ENCODE results near the gene AFM.

The AFM gene, protein sequence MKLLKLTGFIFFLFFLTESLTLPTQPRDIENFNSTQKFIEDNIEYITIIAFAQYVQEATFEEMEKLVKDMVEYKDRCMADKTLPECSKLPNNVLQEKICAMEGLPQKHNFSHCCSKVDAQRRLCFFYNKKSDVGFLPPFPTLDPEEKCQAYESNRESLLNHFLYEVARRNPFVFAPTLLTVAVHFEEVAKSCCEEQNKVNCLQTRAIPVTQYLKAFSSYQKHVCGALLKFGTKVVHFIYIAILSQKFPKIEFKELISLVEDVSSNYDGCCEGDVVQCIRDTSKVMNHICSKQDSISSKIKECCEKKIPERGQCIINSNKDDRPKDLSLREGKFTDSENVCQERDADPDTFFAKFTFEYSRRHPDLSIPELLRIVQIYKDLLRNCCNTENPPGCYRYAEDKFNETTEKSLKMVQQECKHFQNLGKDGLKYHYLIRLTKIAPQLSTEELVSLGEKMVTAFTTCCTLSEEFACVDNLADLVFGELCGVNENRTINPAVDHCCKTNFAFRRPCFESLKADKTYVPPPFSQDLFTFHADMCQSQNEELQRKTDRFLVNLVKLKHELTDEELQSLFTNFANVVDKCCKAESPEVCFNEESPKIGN

GRCh38 chr4:73481358-73481757 is at the start of gene AFM:
AFM (plus strand) TSS chr4:73481745; CDS start chr4:73481776, 31 bp downstream.
- no peak for DNase-seq

- DNase-seq: no peak
Measured at GRCh38 chr4:73431813-73432168, 49.8 kb upstream of the AFM start.

DNA sequence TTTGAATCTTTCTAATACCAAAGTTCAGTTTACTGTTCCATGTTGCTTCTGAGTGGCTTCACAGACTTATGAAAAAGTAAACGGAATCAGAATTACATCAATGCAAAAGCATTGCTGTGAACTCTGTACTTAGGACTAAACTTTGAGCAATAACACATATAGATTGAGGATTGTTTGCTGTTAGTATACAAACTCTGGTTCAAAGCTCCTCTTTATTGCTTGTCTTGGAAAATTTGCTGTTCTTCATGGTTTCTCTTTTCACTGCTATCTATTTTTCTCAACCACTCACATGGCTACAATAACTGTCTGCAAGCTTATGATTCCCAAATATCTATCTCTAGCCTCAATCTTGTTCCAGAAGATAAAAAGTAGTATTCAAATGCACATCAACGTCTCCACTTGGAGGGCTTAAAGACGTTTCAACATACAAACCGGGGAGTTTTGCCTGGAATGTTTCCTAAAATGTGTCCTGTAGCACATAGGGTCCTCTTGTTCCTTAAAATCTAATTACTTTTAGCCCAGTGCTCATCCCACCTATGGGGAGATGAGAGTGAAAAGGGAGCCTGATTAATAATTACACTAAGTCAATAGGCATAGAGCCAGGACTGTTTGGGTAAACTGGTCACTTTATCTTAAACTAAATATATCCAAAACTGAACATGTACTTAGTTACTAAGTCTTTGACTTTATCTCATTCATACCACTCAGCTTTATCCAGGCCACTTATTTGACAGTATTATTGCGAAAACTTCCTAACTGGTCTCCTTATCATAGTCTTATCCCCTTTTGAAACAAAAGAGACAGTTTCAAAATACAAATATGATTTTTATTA is 49.2 kb upstream of the AFM start:
- no peak for DNase-seq

GRCh38 chr4:73433140-73433539 is 48.4 kb upstream of the AFM start:
- no peak for DNase-seq

DNA sequence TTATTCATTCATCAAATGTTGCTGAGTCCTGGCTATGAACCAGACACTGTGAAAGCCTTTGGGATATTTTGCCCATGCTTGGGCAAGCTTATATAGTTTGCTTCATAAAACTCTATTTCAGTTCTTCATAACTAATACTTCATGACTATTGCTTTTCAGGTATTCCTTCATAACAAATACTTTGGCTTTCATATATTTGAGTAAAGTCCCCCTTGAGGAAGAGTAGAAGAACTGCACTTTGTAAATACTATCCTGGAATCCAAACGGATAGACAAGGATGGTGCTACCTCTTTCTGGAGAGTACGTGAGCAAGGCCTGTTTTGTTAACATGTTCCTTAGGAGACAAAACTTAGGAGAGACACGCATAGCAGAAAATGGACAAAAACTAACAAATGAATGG is 47.2 kb upstream of the AFM start:
- DNase-seq: no peak

GRCh38 chr4:73435984-73436383 is 45.6 kb upstream of the AFM start, which contains the start of gene AFP:
AFP (plus strand) TSS chr4:73436221; CDS start chr4:73436263, 42 bp downstream.
- no peak for DNase-seq

- no peak for DNase-seq
Measured at GRCh38 chr4:73436674-73437557, 44.6 kb upstream of the AFM start.

DNA sequence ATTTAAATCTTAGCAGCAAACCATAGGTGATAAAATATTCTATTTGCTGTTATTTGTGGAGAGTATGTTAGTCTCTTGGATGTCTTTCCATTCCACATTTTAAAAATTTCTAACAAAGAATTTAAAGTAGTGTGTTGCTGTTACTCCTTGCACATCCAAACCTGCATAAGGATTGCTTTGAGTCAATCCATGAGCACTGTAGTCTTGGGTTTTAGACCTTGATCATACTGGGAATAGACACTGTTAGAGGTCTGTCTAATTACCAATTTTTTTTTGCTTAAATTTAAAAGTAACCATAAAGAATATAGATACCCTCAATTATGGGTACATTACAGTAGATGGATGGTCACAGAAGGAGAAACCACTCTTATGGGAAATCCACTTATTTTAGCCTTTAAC is 44.0 kb upstream of the AFM start:
- DNase-seq: no peak

DNA sequence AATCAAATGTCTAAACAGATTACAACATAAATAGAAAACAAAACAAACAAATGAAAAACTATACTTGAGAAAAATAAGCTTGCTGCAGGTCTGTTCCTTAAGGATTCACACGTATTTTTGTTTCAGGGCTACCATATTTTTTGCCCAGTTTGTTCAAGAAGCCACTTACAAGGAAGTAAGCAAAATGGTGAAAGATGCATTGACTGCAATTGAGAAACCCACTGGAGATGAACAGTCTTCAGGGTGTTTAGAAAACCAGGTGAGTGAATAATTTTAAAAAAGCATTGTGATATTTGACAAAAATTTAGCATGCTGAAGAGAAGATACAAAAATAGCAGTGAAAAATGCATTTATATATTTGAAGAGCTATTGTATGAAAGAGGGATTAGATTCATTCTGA is 43.5 kb upstream of the AFM start:
- DNase-seq: no peak

- no peak for DNase-seq
Measured at GRCh38 chr4:73438582-73439215, 42.8 kb upstream of the AFM start.

- DNase-seq: no peak
Measured at GRCh38 chr4:73439445-73439844, 42.1 kb upstream of the AFM start.

DNA sequence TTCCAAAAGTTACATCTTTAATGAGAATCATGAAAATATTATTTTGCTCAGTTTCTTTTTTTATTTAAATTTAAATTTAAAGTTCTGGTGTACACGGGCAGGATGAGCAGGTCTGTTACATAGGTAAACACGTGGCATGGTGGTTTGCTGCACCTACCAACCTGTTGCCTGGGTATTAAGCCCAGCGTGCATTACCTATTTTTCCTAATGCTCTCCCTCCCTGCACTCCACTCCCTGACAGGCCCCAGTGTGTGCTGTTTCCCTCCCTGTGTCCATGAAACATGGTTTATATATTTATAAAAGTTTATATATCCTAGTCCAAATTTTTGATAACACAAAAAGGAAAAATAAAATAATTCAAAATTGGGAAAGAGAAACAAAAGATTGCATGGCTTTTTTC is 41.6 kb upstream of the AFM start:
- DNase-seq: no peak

DNA sequence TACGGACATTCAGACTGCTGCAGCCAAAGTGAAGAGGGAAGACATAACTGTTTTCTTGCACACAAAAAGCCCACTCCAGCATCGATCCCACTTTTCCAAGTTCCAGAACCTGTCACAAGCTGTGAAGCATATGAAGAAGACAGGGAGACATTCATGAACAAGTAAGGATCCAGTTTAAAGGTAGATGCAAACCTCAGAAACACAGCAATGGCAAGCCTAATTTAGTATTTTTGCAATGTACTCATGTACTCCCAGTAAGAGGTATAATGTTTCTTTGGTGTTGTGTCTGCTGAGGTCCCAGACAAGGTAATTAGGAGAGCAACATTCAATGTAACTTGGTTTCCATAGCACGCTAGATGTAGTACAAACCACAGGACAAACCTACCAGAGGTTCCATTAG is 40.9 kb upstream of the AFM start:
- no peak for DNase-seq

DNA sequence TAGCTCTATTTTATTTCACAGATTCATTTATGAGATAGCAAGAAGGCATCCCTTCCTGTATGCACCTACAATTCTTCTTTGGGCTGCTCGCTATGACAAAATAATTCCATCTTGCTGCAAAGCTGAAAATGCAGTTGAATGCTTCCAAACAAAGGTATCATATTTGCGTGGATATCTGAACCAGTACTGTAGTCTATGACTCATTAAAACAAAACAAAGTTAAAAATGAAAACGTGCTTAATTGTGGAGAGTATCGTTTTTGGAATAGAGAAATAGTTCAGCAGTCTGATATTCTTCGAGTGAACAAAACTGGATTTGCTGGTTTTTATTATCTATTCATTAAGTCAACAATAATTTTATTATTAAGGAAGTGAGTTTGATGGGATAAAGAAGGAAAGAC is 39.3 kb upstream of the AFM start:
- no peak for DNase-seq

DNA sequence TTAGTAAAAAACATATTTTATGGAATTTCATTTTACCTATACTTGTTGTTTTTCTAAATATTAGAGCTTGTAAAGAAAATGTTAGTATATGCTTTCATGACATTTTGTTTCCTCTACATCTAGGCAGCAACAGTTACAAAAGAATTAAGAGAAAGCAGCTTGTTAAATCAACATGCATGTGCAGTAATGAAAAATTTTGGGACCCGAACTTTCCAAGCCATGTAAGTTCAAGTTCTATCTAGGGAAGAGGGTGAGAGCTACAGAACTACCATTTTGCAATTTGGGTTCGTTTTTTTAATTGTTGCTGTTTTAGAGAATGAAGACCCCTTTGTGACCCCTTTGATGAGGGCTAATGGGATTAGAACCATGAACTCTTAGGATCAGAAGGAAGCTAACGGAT is 38.3 kb upstream of the AFM start:
- DNase-seq: no peak

DNA sequence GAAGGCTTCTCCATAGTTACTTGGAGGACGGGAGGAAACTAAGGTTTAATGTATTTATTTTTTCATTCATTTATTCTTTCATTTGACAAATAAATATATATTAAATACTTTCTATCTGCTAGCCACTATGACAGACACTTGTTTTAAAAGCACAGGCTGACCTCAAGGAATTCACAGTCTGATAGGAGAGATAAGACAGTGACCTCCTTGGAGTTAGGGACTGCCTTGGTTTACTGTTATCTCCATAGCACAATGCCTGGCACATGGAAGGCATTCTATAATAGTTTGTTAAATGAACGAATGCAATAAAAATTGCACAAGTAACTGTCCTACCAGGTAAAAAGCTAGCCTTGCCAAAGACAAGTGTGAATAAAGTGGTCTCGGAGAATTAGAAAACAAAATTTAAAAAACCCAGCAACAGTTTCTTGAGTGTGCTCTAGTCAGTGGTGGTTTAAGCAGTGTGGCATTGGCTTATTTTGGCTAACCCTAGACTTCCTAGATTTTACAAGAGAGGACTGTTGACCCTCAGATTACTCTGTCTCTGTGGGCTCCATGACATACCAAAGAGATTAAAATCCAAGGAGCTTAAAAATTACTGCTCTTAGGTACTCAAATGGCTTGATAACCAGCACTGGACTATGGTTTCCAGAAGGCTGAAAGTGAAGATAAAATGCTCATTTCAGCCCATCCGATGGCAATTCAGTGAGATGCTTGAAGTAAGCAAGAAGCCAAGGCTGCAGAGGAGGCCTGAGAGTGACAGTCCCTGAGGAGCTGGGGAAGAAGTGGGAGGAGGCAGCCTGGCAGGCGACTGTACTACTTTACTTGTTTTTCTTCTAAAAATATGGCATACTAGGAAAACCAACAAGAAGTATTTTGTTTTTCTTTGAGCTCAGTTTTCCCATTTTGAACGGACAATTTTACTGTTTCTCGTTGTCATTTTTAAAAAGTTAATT is 35.9 kb upstream of the AFM start:
- DNase-seq: no peak

DNA sequence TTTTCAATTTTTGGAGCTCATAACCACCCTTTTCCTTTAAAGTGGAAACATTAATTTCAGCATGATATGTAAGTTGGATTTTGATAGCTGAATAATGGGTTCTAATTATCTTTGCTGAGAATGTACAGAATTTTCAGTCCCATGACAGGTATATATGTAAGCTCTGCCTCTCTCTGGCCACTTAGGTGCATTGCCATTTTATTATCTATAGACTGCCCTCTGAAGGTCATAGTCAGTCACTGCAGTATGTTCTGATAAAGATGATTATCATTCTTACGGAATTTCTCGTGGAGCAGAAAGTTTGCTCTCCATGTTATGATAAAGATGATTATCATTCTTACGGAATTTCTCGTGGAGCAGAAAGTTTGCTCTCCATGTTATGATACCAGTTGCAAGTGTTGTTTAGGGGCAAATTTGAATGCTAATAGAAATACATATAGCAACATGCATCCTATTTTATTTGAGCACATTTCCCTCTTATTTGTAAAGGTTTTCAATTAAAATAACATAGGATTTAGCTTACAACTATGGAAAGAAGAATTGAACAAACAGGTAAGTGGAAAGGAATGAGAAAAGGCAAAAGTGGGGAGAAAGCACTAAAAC is 35.1 kb upstream of the AFM start:
- DNase-seq: peak in 1 of 2 donors; percentile 11

DNA sequence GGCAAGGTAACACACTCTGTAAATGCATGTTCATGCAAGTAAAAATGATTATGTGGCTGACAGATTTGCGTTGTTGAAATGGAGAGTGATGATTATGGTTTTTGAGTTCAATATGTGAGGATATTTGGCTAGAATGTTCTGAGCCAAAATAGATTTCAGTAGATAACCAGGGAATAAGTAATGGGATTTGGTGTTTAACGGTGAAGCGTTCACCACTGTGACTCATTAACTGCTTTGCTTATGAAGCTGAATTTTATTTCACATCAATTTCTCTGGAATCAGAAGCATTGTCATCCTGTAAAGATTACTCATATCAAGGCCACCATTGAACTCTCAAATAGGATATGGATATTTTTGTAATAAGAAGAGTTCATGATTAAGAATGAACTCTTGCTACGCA is 33.9 kb upstream of the AFM start:
- DNase-seq: no peak

DNA sequence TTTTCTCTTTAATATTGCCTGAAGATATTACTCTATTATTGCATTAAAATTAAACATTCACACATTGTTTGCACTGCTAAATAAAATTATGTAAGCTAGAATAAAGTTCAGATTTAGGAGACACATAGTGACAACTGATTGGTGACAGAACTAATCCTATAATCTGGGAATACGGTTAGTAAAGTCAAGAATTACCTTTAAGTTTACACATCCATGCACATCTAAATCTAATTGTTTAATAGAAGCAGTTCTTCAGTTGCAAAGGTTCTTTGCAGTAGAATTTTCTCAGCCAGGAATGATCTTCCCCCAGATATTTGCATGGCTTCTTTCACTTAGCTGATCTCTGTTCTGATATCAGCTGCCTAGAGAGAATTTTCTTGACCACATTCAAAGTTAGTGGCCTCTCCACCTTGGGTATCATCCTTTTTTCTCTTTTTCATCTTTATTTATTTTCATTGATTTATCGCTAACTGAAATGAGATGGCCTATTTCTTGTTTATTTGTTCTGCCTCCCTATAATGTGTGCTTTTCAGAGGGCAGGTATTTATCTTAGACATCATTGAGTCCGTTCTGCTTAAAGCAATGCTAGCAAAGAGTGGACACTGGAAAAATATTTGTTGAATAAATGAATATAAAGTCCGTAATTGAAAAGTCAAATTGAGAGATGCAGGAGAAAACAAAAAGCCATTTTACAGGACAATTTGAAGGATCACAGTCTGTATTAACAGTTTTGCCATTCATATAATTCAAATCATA is 32.9 kb upstream of the AFM start:
- no peak for DNase-seq
